HEK293 (cell line): ENCODE measurements around the gene IL17A.

Source experiments
- CTCF ChIA-PET: fragments of 350-600 bp; formaldehyde crosslinking; extraction: SDS; loops from one replicate; lab custom pipeline; 2021; ENCODE audit warnings: antibody characterized with exemption; lab: Yijun Ruan, JAX
- POLR2A ChIA-PET: fragments of 300-600 bp; formaldehyde crosslinking; extraction: SDS; loops from one replicate; lab custom pipeline; 2020; ENCODE audit warnings: antibody characterized with exemption, inconsistent platforms; lab: Yijun Ruan, JAX
- H3K27ac ChIP-seq: fragments of 200-500 bp; sonication (Bioruptor generic); 2 replicates; pipeline ENCODE4 v1.5.1; 2014; ENCODE audit warnings: low read depth, low read length, control low read depth, inconsistent platforms; ENCODE audit errors: extremely low read depth
- H3K36me3 ChIP-seq, 2 experiments: fragments of 200-500 bp in 1 of 2; sonication (Bioruptor generic) in 1 of 2; 1 replicate in 1 of 2; 2 replicates in 1 of 2; pipeline ENCODE4 v1.5.1; 2014 to 2017; ENCODE audit warnings: inconsistent platforms in 2 of 2, low read length in 2 of 2; ENCODE audit not compliant: control insufficient read depth in 2 of 2, insufficient read depth in 1 of 2
- H3K4me1 ChIP-seq: fragments of 200-500 bp; sonication (Bioruptor generic); 2 replicates; pipeline ENCODE4 v1.5.1; 2014; ENCODE audit warnings: mild to moderate bottlenecking, low read length, inconsistent platforms; ENCODE audit not compliant: control insufficient read depth, insufficient read depth
- H3K4me3 ChIP-seq: 2 replicates; pipeline ENCODE4 v1.5.1; 2011; ENCODE audit warnings: low read depth, mild to moderate bottlenecking, control low read depth, low read length, moderate library complexity
- H3K9me3 ChIP-seq: fragments of 200-500 bp; sonication (Bioruptor generic); 2 replicates; pipeline ENCODE4 v1.5.1; 2014; ENCODE audit warnings: low read depth, low read length, inconsistent platforms; ENCODE audit not compliant: control insufficient read depth, insufficient read depth
- MEIS1 ChIP-seq: sonication (generic); formaldehyde crosslinking; IDR thresholded peaks from 2 replicates; pipeline ENCODE4 v1.8.1; 2022; ENCODE audit warnings: missing genetic modification reagents, mild to moderate bottlenecking, borderline replicate concordance
- ZIC2 ChIP-seq: fragments of 450-650 bp; formaldehyde crosslinking; IDR thresholded peaks from 2 replicates; pipeline ENCODE4 v1.5.1; 2016; ENCODE audit warnings: missing biosample characterization, missing genetic modification characterization
- ZNF133 ChIP-seq: fragments of 450-650 bp; formaldehyde crosslinking; IDR thresholded peaks from 2 replicates; pipeline ENCODE4 v1.5.1; 2016; ENCODE audit warnings: missing biosample characterization, missing genetic modification characterization
- ZNF155 ChIP-seq: fragments of 450-650 bp; formaldehyde crosslinking; IDR thresholded peaks from 2 replicates; pipeline ENCODE4 v1.5.1; 2016; ENCODE audit warnings: missing biosample characterization, missing genetic modification characterization
- ZNF2 ChIP-seq: fragments of 450-650 bp; formaldehyde crosslinking; IDR thresholded peaks from 2 replicates; pipeline ENCODE4 v1.5.1; 2016; ENCODE audit warnings: missing biosample characterization, missing genetic modification characterization
- ZNF211 ChIP-seq: fragments of 450-650 bp; formaldehyde crosslinking; IDR thresholded peaks from 2 replicates; pipeline ENCODE4 v1.5.1; 2016; ENCODE audit warnings: low read depth, missing biosample characterization, missing genetic modification characterization
- ZNF223 ChIP-seq: fragments of 450-650 bp; formaldehyde crosslinking; IDR thresholded peaks from 2 replicates; pipeline ENCODE4 v1.5.1; 2016; ENCODE audit warnings: missing biosample characterization, missing genetic modification characterization
- ZNF248 ChIP-seq: fragments of 450-650 bp; formaldehyde crosslinking; IDR thresholded peaks from 2 replicates; pipeline ENCODE4 v1.5.1; 2017; ENCODE audit warnings: missing biosample characterization, missing genetic modification characterization
- ZNF350 ChIP-seq: fragments of 450-650 bp; formaldehyde crosslinking; IDR thresholded peaks from 2 replicates; pipeline ENCODE4 v1.5.0; 2017; ENCODE audit warnings: missing biosample characterization, mild to moderate bottlenecking, missing genetic modification characterization
- ZNF426 ChIP-seq: fragments of 450-650 bp; formaldehyde crosslinking; IDR thresholded peaks from 2 replicates; pipeline ENCODE4 v1.5.1; 2017; ENCODE audit warnings: missing biosample characterization, missing genetic modification characterization, mild to moderate bottlenecking, inconsistent platforms, moderate library complexity
- ZNF560 ChIP-seq: fragments of 450-650 bp; formaldehyde crosslinking; IDR thresholded peaks from 2 replicates; pipeline ENCODE4 v1.5.1; 2017; ENCODE audit warnings: missing biosample characterization, missing genetic modification characterization, borderline replicate concordance
- ZNF626 ChIP-seq: fragments of 450-650 bp; sonication (Bioruptor Pico); formaldehyde crosslinking; IDR thresholded peaks from 2 replicates; pipeline ENCODE4 v1.5.1; 2018; ENCODE audit warnings: missing biosample characterization, missing genetic modification characterization, inconsistent platforms
- ZNF677 ChIP-seq: fragments of 450-650 bp; IDR thresholded peaks from 2 replicates; pipeline ENCODE4 v1.5.0; 2018; ENCODE audit warnings: missing biosample characterization, mild to moderate bottlenecking, missing genetic modification characterization, moderate library complexity
- ZSCAN23 ChIP-seq: fragments of 450-650 bp; formaldehyde crosslinking; IDR thresholded peaks from 2 replicates; pipeline ENCODE4 v1.5.1; 2016; ENCODE audit warnings: missing biosample characterization, missing genetic modification characterization
- TF ChIP-seq, protein P1 (sequence below): fragments of 450-650 bp; formaldehyde crosslinking; IDR thresholded peaks from 2 replicates; pipeline ENCODE4 v1.5.1; 2016; ENCODE audit warnings: missing biosample characterization, missing genetic modification characterization, borderline replicate concordance
- TF ChIP-seq, protein P2 (sequence below): fragments of 450-650 bp; formaldehyde crosslinking; IDR thresholded peaks from 2 replicates; pipeline ENCODE4 v1.5.1; 2016; ENCODE audit warnings: missing biosample characterization, missing genetic modification characterization
- TF ChIP-seq, protein P3 (sequence below): fragments of 450-650 bp; formaldehyde crosslinking; IDR thresholded peaks from 2 replicates; pipeline ENCODE4 v1.5.1; 2016; ENCODE audit warnings: missing biosample characterization, missing genetic modification characterization
- TF ChIP-seq, protein P4 (sequence below): fragments of 450-650 bp; formaldehyde crosslinking; IDR thresholded peaks from 2 replicates; pipeline ENCODE4 v1.5.1; 2016; ENCODE audit warnings: missing biosample characterization, missing genetic modification characterization, borderline replicate concordance

IL17A gene

DNA sequence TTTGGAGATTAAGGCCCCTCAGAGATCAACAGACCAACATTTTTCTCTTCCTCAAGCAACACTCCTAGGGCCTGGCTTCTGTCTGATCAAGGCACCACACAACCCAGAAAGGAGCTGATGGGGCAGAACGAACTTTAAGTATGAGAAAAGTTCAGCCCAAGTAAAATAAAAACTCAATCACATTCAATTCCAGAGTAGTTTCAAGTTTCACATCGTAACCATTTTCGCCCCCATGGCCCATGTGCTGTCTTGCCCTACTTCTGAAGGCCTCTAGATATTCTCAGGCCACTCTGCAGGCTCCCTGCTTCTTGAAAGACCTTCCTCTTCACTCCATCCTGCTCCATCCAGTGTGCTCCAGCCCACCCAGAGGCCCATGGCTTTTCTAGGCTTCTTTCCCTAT, 4.2 kb downstream of the IL17A start:
- Histone ChIP-seq H3K4me3 (no peak overlapping the region), H3K36me3 (no peaks in the 10 kb centered on the region), H3K9me3 (no peaks in the 10 kb centered on the region), H3K4me1 (no peaks in the 10 kb centered on the region), H3K27ac (no peak overlapping the region)
- POLR2A ChIA-PET, result no interaction called here
- CTCF ChIA-PET, result interaction anchor here (0.6 to 2.1 kb wide), 2 partner anchors 115 to 230 kb away, joined by 3 to 5 read pairs; no protein-coding TSS in a partner anchor
- no peak for TF ChIP-seq ZNF2 (tag by site-specific recombination)
- no peak for TF ChIP-seq ZNF223
- TF ChIP-seq ZNF677 (tag by site-specific recombination), result no peak
- no peak for TF ChIP-seq MEIS1 (CRISPR knock-in tag)
- no peak for TF ChIP-seq ZNF560

DNA sequence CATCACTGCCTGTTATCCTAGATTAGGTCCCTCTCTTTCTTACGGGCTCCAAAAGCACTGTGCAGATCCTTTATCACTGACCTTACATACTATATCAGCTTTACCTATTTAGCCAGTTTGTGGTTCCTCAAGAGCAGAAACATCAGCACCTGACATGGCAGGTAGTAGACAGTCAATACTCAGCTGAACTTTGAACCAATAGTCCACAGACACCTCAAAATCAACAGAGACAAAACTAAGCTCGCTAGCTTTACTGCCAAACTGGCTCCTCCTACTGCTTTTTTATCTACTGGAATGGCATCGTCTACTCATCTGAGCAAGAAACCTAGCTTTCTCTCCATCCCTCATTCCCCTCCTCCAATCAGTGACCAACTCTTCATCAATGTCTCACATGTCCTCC, 5.6 kb downstream of the IL17A start:
- H3K4me1 ChIP-seq, result no peaks in the 10 kb centered on the region
- no peak overlapping the region for H3K27ac ChIP-seq
- ChIA-PET CTCF (interaction anchor here (0.6 to 1.6 kb wide), 3 partner anchors 11 to 68 kb away, joined by 3 to 5 read pairs (median 4); no protein-coding TSS in a partner anchor), POLR2A (no interaction called here)
- no peak overlapping the region for H3K4me3 ChIP-seq
- no peaks in the 10 kb centered on the region for H3K9me3 ChIP-seq
- H3K36me3 ChIP-seq, result no peaks in the 10 kb centered on the region
- TF ChIP-seq ZIC2 (tag by site-specific recombination), result no peak
- TF ChIP-seq ZNF133 (tag by site-specific recombination), result no peak
- TF ChIP-seq, protein P1, sequence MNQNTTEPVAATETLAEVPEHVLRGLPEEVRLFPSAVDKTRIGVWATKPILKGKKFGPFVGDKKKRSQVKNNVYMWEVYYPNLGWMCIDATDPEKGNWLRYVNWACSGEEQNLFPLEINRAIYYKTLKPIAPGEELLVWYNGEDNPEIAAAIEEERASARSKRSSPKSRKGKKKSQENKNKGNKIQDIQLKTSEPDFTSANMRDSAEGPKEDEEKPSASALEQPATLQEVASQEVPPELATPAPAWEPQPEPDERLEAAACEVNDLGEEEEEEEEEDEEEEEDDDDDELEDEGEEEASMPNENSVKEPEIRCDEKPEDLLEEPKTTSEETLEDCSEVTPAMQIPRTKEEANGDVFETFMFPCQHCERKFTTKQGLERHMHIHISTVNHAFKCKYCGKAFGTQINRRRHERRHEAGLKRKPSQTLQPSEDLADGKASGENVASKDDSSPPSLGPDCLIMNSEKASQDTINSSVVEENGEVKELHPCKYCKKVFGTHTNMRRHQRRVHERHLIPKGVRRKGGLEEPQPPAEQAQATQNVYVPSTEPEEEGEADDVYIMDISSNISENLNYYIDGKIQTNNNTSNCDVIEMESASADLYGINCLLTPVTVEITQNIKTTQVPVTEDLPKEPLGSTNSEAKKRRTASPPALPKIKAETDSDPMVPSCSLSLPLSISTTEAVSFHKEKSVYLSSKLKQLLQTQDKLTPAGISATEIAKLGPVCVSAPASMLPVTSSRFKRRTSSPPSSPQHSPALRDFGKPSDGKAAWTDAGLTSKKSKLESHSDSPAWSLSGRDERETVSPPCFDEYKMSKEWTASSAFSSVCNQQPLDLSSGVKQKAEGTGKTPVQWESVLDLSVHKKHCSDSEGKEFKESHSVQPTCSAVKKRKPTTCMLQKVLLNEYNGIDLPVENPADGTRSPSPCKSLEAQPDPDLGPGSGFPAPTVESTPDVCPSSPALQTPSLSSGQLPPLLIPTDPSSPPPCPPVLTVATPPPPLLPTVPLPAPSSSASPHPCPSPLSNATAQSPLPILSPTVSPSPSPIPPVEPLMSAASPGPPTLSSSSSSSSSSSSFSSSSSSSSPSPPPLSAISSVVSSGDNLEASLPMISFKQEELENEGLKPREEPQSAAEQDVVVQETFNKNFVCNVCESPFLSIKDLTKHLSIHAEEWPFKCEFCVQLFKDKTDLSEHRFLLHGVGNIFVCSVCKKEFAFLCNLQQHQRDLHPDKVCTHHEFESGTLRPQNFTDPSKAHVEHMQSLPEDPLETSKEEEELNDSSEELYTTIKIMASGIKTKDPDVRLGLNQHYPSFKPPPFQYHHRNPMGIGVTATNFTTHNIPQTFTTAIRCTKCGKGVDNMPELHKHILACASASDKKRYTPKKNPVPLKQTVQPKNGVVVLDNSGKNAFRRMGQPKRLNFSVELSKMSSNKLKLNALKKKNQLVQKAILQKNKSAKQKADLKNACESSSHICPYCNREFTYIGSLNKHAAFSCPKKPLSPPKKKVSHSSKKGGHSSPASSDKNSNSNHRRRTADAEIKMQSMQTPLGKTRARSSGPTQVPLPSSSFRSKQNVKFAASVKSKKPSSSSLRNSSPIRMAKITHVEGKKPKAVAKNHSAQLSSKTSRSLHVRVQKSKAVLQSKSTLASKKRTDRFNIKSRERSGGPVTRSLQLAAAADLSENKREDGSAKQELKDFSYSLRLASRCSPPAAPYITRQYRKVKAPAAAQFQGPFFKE (tag by site-specific recombination), result no peak
- no peak for TF ChIP-seq ZNF155 (tag by site-specific recombination)
- TF ChIP-seq ZNF426 (tag by site-specific recombination), result no peak
- TF ChIP-seq ZNF211 (tag by site-specific recombination), result no peak
- TF ChIP-seq ZNF248 (tag by site-specific recombination), result no peak
- TF ChIP-seq ZNF350, result no peak
- TF ChIP-seq, protein P2, sequence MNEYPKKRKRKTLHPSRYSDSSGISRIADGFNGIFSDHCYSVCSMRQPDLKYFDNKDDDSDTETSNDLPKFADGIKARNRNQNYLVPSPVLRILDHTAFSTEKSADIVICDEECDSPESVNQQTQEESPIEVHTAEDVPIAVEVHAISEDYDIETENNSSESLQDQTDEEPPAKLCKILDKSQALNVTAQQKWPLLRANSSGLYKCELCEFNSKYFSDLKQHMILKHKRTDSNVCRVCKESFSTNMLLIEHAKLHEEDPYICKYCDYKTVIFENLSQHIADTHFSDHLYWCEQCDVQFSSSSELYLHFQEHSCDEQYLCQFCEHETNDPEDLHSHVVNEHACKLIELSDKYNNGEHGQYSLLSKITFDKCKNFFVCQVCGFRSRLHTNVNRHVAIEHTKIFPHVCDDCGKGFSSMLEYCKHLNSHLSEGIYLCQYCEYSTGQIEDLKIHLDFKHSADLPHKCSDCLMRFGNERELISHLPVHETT, result no peak
- TF ChIP-seq, protein P3, sequence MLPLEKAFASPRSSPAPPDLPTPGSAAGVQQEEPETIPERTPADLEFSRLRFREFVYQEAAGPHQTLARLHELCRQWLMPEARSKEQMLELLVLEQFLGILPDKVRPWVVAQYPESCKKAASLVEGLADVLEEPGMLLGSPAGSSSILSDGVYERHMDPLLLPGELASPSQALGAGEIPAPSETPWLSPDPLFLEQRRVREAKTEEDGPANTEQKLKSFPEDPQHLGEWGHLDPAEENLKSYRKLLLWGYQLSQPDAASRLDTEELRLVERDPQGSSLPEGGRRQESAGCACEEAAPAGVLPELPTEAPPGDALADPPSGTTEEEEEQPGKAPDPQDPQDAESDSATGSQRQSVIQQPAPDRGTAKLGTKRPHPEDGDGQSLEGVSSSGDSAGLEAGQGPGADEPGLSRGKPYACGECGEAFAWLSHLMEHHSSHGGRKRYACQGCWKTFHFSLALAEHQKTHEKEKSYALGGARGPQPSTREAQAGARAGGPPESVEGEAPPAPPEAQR (tag by site-specific recombination), result no peak
- TF ChIP-seq, protein P4, sequence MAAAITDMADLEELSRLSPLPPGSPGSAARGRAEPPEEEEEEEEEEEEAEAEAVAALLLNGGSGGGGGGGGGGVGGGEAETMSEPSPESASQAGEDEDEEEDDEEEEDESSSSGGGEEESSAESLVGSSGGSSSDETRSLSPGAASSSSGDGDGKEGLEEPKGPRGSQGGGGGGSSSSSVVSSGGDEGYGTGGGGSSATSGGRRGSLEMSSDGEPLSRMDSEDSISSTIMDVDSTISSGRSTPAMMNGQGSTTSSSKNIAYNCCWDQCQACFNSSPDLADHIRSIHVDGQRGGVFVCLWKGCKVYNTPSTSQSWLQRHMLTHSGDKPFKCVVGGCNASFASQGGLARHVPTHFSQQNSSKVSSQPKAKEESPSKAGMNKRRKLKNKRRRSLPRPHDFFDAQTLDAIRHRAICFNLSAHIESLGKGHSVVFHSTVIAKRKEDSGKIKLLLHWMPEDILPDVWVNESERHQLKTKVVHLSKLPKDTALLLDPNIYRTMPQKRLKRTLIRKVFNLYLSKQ (tag by site-specific recombination), result no peak
- no peak for TF ChIP-seq ZSCAN23 (tag by site-specific recombination)
- TF ChIP-seq ZNF626 (tag by site-specific recombination), result no peak
